HCT116 (cell line): ENCODE measurements around the gene MTG1. TPM values are rescaled to one million over a fixed set of nuclear protein-coding genes. Genes with fewer than 3 reads are reported as not detected.

Experiments
- ATAC-seq: fragments of 200-7000 bp; cut with Tn5 transposase; 2 replicates; pipeline ENCODE4 v1.9.1; 2020; ENCODE audit warnings: mild to moderate bottlenecking, moderate library complexity
- BruUV-seq: library from RNA; stranded (reverse); fragments of 400-500 nt; replicated peaks from 2 replicates; lab custom pipeline; 2021; lab: Mats Ljungman, UMichigan
- CTCF ChIA-PET: fragments of 300-600 bp; sonication (Branson Sonifier 250); formaldehyde crosslinking; loops from one replicate; lab custom pipeline; 2021; ENCODE audit warnings: antibody characterized with exemption; lab: Charles Lee
- POLR2A ChIA-PET: fragments of 300-600, 350-600 bp; sonication (Branson Sonifier 250); formaldehyde crosslinking; loops from one replicate; lab custom pipeline; 2021; ENCODE audit warnings: antibody characterized with exemption; lab: Charles Lee
- RAD21 ChIA-PET, 2 experiments: fragments of 300-600 bp; sonication (Branson Sonifier 250); formaldehyde crosslinking; loops; one replicate each; lab custom pipeline; 2023; ENCODE audit warnings: low total read pairs in 2 of 2; ENCODE audit not compliant: uncharacterized antibody in 2 of 2, unreplicated experiment in 2 of 2, low non-redundant PET in 1 of 2; lab: Charles Lee
- DNase-seq: peaks from one replicate; pipeline ENCODE4 v3.0.0-alpha.2; 2010; ENCODE audit warnings: low read depth, low spot score
- H2AFZ ChIP-seq: fragments of 200-600 bp; shearing (Covaris generic), sonication (generic); 2 replicates; pipeline ENCODE4 v1.6.1; 2017; ENCODE audit warnings: low read depth, mixed run types, mixed read lengths, antibody characterized with exemption, low read length; ENCODE audit not compliant: poor library complexity, severe bottlenecking
- H3K27ac ChIP-seq: 2 replicates; pipeline ENCODE4 v1.5.1; 2012; ENCODE audit warnings: low read depth, low read length
- H3K27me3 ChIP-seq: fragments of 200-600 bp; sonication (generic); 2 replicates; pipeline ENCODE4 v1.6.1; 2016; ENCODE audit warnings: mixed run types, low read length, mixed read lengths; ENCODE audit not compliant: insufficient read depth
- H3K36me3 ChIP-seq, 2 experiments: fragments of 200-500 bp in 1 of 2; fragments of 200-600 bp in 1 of 2; sonication (Bioruptor generic) in 1 of 2; sonication (generic) in 1 of 2; 2 replicates each; pipeline versions ENCODE4 v1.5.1 to v1.6.1; 2014 to 2016; ENCODE audit warnings: low read length in 2 of 2, inconsistent platforms in 1 of 2, mixed read lengths in 1 of 2, mixed run types in 1 of 2; ENCODE audit not compliant: insufficient read depth in 2 of 2, control insufficient read depth in 1 of 2
- H3K4me1 ChIP-seq, 2 experiments: fragments of 200-600 bp in 1 of 2; sonication (generic) in 1 of 2; 2 replicates each; pipeline versions ENCODE4 v1.5.1 to v1.6.1; 2012 to 2017; ENCODE audit warnings: low read length in 2 of 2, inconsistent platforms in 1 of 2, mild to moderate bottlenecking in 1 of 2, mixed read lengths in 1 of 2, mixed run types in 1 of 2, moderate library complexity in 1 of 2; ENCODE audit not compliant: insufficient read depth in 2 of 2, control insufficient read depth in 1 of 2
- H3K4me2 ChIP-seq: fragments of 200-600 bp; sonication (generic); 2 replicates; pipeline ENCODE4 v1.6.1; 2017; ENCODE audit warnings: mixed run types, low read length, mixed read lengths
- H3K4me3 ChIP-seq, 2 experiments: fragments of 200-600 bp in 1 of 2; sonication (generic) in 1 of 2; replicated peaks in 1 of 2; 2 replicates each; pipeline ENCODE4 v1.5.1; 2011 to 2016; ENCODE audit warnings: low read length in 2 of 2, control low read depth in 1 of 2, low read depth in 1 of 2, mild to moderate bottlenecking in 1 of 2, mixed read lengths in 1 of 2, mixed run types in 1 of 2
- H3K79me2 ChIP-seq: fragments of 200-600 bp; sonication (generic); 2 replicates; pipeline ENCODE4 v1.6.1; 2017; ENCODE audit warnings: mild to moderate bottlenecking, mixed run types, low read length, moderate library complexity, mixed read lengths; ENCODE audit not compliant: insufficient read depth
- H3K9ac ChIP-seq: fragments of 200-600 bp; sonication (generic); 2 replicates; pipeline ENCODE4 v1.6.1; 2016; ENCODE audit warnings: low read length, mixed read lengths
- H3K9me2 ChIP-seq: fragments of 200-600 bp; sonication (generic), shearing (Covaris generic); 2 replicates; pipeline ENCODE4 v1.6.1; 2017; ENCODE audit warnings: mixed run types, mild to moderate bottlenecking, moderate library complexity; ENCODE audit not compliant: insufficient read depth
- H3K9me3 ChIP-seq, 2 experiments: fragments of 200-500 bp in 1 of 2; fragments of 200-600 bp in 1 of 2; sonication (Bioruptor generic) in 1 of 2; sonication (generic) in 1 of 2; 2 replicates each; pipeline ENCODE4 v1.6.1; 2014 to 2017; ENCODE audit warnings: low read length in 2 of 2, mixed read lengths in 2 of 2, inconsistent platforms in 1 of 2, low read depth in 1 of 2, mild to moderate bottlenecking in 1 of 2, mixed run types in 1 of 2, moderate library complexity in 1 of 2; ENCODE audit not compliant: control insufficient read depth in 1 of 2, insufficient read depth in 1 of 2
- H4K20me1 ChIP-seq: fragments of 200-600 bp; sonication (generic), shearing (Covaris generic); 2 replicates; pipeline ENCODE4 v1.6.1; 2017; ENCODE audit warnings: mixed run types, mild to moderate bottlenecking, moderate library complexity; ENCODE audit not compliant: insufficient read depth
- CBX3 ChIP-seq: IDR thresholded peaks from 2 replicates; pipeline ENCODE4 v1.6.1; 2012; ENCODE audit warnings: low read depth
- CEBPB ChIP-seq: IDR thresholded peaks from 2 replicates; pipeline ENCODE4 v1.6.1; 2012; ENCODE audit warnings: low read depth
- EGR1 ChIP-seq: IDR thresholded peaks from 2 replicates; pipeline ENCODE4 v1.6.1; 2012; ENCODE audit warnings: low read depth
- EZH2phosphoT487 ChIP-seq: fragments of 200-600 bp; IDR thresholded peaks from 2 replicates; pipeline ENCODE4 v1.6.1; 2018; ENCODE audit warnings: antibody characterized with exemption, borderline replicate concordance
- JUND ChIP-seq: IDR thresholded peaks from 2 replicates; pipeline ENCODE4 v1.6.1; 2012
- RAD21 ChIP-seq: IDR thresholded peaks from 2 replicates; pipeline ENCODE4 v1.6.1; 2012; ENCODE audit warnings: low read depth, mild to moderate bottlenecking
- SIN3A ChIP-seq: IDR thresholded peaks from 2 replicates; pipeline ENCODE4 v1.6.1; 2012; ENCODE audit warnings: low read depth
- SP1 ChIP-seq: IDR thresholded peaks from 2 replicates; pipeline ENCODE4 v1.6.1; 2012; ENCODE audit warnings: low read depth
- SRF ChIP-seq: IDR thresholded peaks from 2 replicates; pipeline ENCODE4 v1.6.1; 2012; ENCODE audit warnings: low read depth
- TCF7L2 ChIP-seq: IDR thresholded peaks from 2 replicates; pipeline ENCODE4 v1.7.0; 2011; ENCODE audit warnings: borderline replicate concordance, inconsistent platforms; ENCODE audit not compliant: insufficient read depth, insufficient read length; ENCODE audit errors: extremely low read depth
- YY1 ChIP-seq: IDR thresholded peaks from 2 replicates; pipeline ENCODE4 v1.6.1; 2011; ENCODE audit warnings: low read length, low read depth, moderate library complexity, mild to moderate bottlenecking; ENCODE audit not compliant: insufficient replicate concordance; ENCODE audit errors: extremely low read depth
- ZFX ChIP-seq: fragments of 450-650 bp; IDR thresholded peaks from 2 replicates; pipeline ENCODE4 v1.6.1; 2017
- ZNF274 ChIP-seq: fragments of 200-500 bp; sonication (Bioruptor generic); IDR thresholded peaks from 2 replicates; pipeline ENCODE4 v1.6.1; 2014; ENCODE audit warnings: mild to moderate bottlenecking, low read depth, low read length, inconsistent platforms
- intact Hi-C: fragments of 100-400 bp; cut with micrococcal nuclease; formaldehyde crosslinking; loops from 2 replicates; pipeline ENCODE4 v1.10.0; 2022
- total RNA-seq: library from RNA; stranded (reverse); gene quantifications from one replicate; pipeline ENCODE4 v1.2.1, GENCODE V29; 2021; ENCODE audit not compliant: unreplicated experiment
- TF ChIP-seq, protein P1 (sequence below): IDR thresholded peaks from 2 replicates; pipeline ENCODE4 v1.6.1; 2012
- TF ChIP-seq, protein P2 (sequence below), 3 experiments: fragments of 200-600 bp in 1 of 3; sonication (generic) in 1 of 3; IDR thresholded peaks in 2 of 3; conservative IDR thresholded peaks in 1 of 3; 2 replicates each; pipeline ENCODE4 v1.5.1; 2012 to 2017; ENCODE audit warnings: low read depth in 2 of 3, low read length in 2 of 3, antibody characterized with exemption in 1 of 3, borderline replicate concordance in 1 of 3, control low read depth in 1 of 3, mild to moderate bottlenecking in 1 of 3, mixed read lengths in 1 of 3, mixed run types in 1 of 3, moderate library complexity in 1 of 3; ENCODE audit not compliant: insufficient read depth in 1 of 3
- TF ChIP-seq, protein P3 (sequence below): IDR thresholded peaks from 2 replicates; pipeline ENCODE4 v1.6.1; 2012

Gene MTG1
- total RNA-seq, 1 experiment from 2014 or later = 23.1 TPM

DNA sequence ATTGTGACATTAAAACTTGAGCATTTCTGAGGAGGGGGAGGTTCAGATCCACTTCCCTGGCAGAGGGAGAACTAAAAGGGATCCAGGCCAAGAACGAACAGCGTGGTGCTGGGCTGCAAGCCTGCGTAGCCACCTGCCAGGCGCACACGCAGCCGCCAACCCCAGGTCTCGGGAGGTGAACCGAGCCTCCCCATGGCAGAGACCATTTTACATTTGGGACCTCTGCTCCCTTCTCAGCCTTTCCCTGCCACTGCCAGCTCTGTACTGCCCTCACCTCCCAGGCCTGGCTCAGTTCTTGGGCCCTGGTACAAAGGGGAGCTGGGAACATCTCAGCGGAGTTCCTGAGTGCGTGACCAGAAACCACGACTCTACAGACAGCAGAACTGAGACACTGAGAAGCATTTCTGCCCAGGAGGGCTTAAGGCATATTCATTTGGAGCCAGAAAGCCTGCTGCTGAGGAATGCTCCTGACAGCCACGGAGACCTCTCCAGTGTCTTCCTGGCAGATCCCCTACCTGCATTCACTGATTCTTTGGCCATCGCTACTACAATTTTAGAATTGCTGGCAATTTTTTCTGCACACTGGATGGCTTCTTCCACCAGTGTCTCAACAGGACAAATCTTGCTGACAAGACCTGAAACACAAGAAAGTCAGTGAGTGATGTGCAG is 28.4 kb upstream of the MTG1 start:
- no peak for ATAC-seq
- H3K4me3 ChIP-seq = no peak overlapping the region
- H3K4me1 ChIP-seq = no peaks in the 10 kb centered on the region
- ChIA-PET POLR2A (no interaction called here), RAD21 (no interaction called here), CTCF (no interaction called here)
- DNase-seq = no peak
- no peaks in the 10 kb centered on the region for H3K9me3 ChIP-seq
- intact Hi-C loops = no loop called here
- H4K20me1 ChIP-seq = no peaks in the 10 kb centered on the region
- no peaks in the 10 kb centered on the region for H3K27me3 ChIP-seq
- no peak overlapping the region for H3K27ac ChIP-seq
- H3K9ac ChIP-seq = no peak overlapping the region
- TF ChIP-seq, protein P1, sequence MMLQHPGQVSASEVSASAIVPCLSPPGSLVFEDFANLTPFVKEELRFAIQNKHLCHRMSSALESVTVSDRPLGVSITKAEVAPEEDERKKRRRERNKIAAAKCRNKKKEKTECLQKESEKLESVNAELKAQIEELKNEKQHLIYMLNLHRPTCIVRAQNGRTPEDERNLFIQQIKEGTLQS = no peak
- no peak for TF ChIP-seq RAD21
- no peak for TF ChIP-seq EGR1
- no peak for TF ChIP-seq YY1
- TF ChIP-seq, protein P2, sequence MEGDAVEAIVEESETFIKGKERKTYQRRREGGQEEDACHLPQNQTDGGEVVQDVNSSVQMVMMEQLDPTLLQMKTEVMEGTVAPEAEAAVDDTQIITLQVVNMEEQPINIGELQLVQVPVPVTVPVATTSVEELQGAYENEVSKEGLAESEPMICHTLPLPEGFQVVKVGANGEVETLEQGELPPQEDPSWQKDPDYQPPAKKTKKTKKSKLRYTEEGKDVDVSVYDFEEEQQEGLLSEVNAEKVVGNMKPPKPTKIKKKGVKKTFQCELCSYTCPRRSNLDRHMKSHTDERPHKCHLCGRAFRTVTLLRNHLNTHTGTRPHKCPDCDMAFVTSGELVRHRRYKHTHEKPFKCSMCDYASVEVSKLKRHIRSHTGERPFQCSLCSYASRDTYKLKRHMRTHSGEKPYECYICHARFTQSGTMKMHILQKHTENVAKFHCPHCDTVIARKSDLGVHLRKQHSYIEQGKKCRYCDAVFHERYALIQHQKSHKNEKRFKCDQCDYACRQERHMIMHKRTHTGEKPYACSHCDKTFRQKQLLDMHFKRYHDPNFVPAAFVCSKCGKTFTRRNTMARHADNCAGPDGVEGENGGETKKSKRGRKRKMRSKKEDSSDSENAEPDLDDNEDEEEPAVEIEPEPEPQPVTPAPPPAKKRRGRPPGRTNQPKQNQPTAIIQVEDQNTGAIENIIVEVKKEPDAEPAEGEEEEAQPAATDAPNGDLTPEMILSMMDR (IDR thresholded peaks at IDR 0.05 in 2 of 3, conservative IDR thresholded peaks at IDR 0.05 in 1 of 3; ENCODE audit: borderline replicate concordance in 1 of 3, insufficient read depth in 1 of 3, low read depth in 2 of 3, low read length in 2 of 3) = no peak
- TF ChIP-seq SRF = no peak
- TF ChIP-seq, protein P3, sequence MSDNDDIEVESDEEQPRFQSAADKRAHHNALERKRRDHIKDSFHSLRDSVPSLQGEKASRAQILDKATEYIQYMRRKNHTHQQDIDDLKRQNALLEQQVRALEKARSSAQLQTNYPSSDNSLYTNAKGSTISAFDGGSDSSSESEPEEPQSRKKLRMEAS = no peak
- no peak for TF ChIP-seq CBX3
- no peak for TF ChIP-seq JUND
- no peak for TF ChIP-seq EZH2phosphoT487
- no peak for TF ChIP-seq ZFX
- no peak for TF ChIP-seq TCF7L2
- TF ChIP-seq SP1 = no peak
- TF ChIP-seq CEBPB = no peak
- TF ChIP-seq ZNF274 = no peak
- no peak for TF ChIP-seq SIN3A
- no peaks in the 10 kb centered on the region for H3K9me2 ChIP-seq
- H3K36me3 ChIP-seq = no peaks in the 10 kb centered on the region; a peak in 2 of 4 replicates
- BruUV-seq = no TSS peak
- H2AFZ ChIP-seq = no peak overlapping the region
- H3K79me2 ChIP-seq = no peaks in the 10 kb centered on the region
- H3K4me2 ChIP-seq = no peak overlapping the region
